DND-41 (cell line): ENCODE results near the gene GGT7.

Experiments used
- ATAC-seq: fragments of 200-7000 bp; cut with Tn5 transposase; 3 replicates; pipeline ENCODE4 v1.9.1; 2021; ENCODE audit warnings: low read depth; ENCODE audit not compliant: insufficient read depth
- DNase-seq: peaks from one replicate; pipeline ENCODE4 v3.0.0-alpha.2; 2020
- H2AFZ ChIP-seq: 2 replicates; pipeline ENCODE4 v1.6.0; 2012; ENCODE audit warnings: low read depth, low read length
- H3K27ac ChIP-seq: 2 replicates; pipeline ENCODE4 v1.5.1; 2012; ENCODE audit warnings: low read length, inconsistent platforms
- H3K27me3 ChIP-seq: fragments of 200-600 bp; sonication (generic); 2 replicates; pipeline ENCODE4 v1.6.0; 2012; ENCODE audit warnings: low read length, mild to moderate bottlenecking, inconsistent platforms; ENCODE audit not compliant: insufficient read depth, poor library complexity
- H3K36me3 ChIP-seq: 2 replicates; pipeline ENCODE4 v1.5.1; 2012; ENCODE audit warnings: low read length, inconsistent platforms; ENCODE audit not compliant: insufficient read depth
- H3K4me1 ChIP-seq: 2 replicates; pipeline ENCODE4 v1.5.1; 2012; ENCODE audit warnings: mild to moderate bottlenecking, low read length; ENCODE audit not compliant: insufficient read depth
- H3K4me2 ChIP-seq: 2 replicates; pipeline ENCODE4 v1.6.0; 2012; ENCODE audit warnings: mild to moderate bottlenecking, moderate library complexity, low read length, inconsistent platforms; ENCODE audit not compliant: insufficient read depth
- H3K4me3 ChIP-seq, 2 experiments: fragments of 200-600 bp in 1 of 2; shearing (Covaris generic) in 1 of 2; 2 replicates each; pipeline ENCODE4 v1.5.1; 2012 to 2016; ENCODE audit warnings: inconsistent platforms in 2 of 2, low read length in 2 of 2, mild to moderate bottlenecking in 2 of 2, low read depth in 1 of 2, moderate library complexity in 1 of 2
- H3K79me2 ChIP-seq: 2 replicates; pipeline ENCODE4 v1.6.0; 2012; ENCODE audit warnings: low read length, inconsistent platforms; ENCODE audit not compliant: insufficient read depth
- H3K9ac ChIP-seq: 2 replicates; pipeline ENCODE4 v1.6.0; 2012; ENCODE audit warnings: low read depth, mild to moderate bottlenecking, inconsistent platforms, low read length, moderate library complexity
- H3K9me3 ChIP-seq: 2 replicates; pipeline ENCODE4 v1.5.1; 2012; ENCODE audit warnings: low read length, moderate library complexity, mild to moderate bottlenecking, inconsistent platforms; ENCODE audit not compliant: insufficient read depth, severe bottlenecking
- H4K20me1 ChIP-seq: 2 replicates; pipeline ENCODE4 v1.6.0; 2012; ENCODE audit warnings: low read length; ENCODE audit not compliant: insufficient read depth
- CTCF ChIP-seq: IDR thresholded peaks from 2 replicates; pipeline ENCODE4 v1.5.1; 2012; ENCODE audit warnings: borderline replicate concordance, low read length, moderate library complexity, mild to moderate bottlenecking; ENCODE audit not compliant: poor library complexity, severe bottlenecking; ENCODE audit errors: extremely low read depth
- EZH2 ChIP-seq: IDR thresholded peaks from 3 replicates; pipeline ENCODE4 v1.6.1; 2012; ENCODE audit warnings: borderline replicate concordance, low read depth, mild to moderate bottlenecking, moderate library complexity, low read length, inconsistent platforms; ENCODE audit not compliant: severe bottlenecking

GGT7 gene

GRCh38 chr20:34820805-34821578 lies 51.7 kb downstream of the GGT7 start:
- H3K9me3 ChIP-seq = no peaks in the 10 kb centered on the region
- peaks cover 3% of the 10 kb centered on the region for H3K36me3 ChIP-seq
- H3K4me2 ChIP-seq = no peak overlapping the region
- peaks cover 98% of the 10 kb centered on the region for H3K79me2 ChIP-seq
- peaks cover 35% of the 10 kb centered on the region for H3K4me1 ChIP-seq
- no peak overlapping the region for H3K4me3 ChIP-seq
- H3K27ac ChIP-seq = no peak overlapping the region
- no peaks in the 10 kb centered on the region for H3K27me3 ChIP-seq
- no peak overlapping the region for H2AFZ ChIP-seq
- no peak overlapping the region for H3K9ac ChIP-seq
- no peak for TF ChIP-seq CTCF
- no peak for TF ChIP-seq EZH2
- ATAC-seq (no peak), DNase-seq (no peak)
- H4K20me1 ChIP-seq = peaks cover 68% of the 10 kb centered on the region

GRCh38 chr20:34817801-34818200 lies 54.9 kb downstream of the GGT7 start:
- Histone ChIP-seq H3K9me3 (no peaks in the 10 kb centered on the region), H3K4me1 (peaks cover 11% of the 10 kb centered on the region), H2AFZ (no peak overlapping the region), H3K4me3 (no peak overlapping the region), H3K9ac (no peak overlapping the region), H4K20me1 (peaks cover 70% of the 10 kb centered on the region), H3K27me3 (no peaks in the 10 kb centered on the region), H3K27ac (no peak overlapping the region), H3K79me2 (peaks cover 99% of the 10 kb centered on the region), H3K4me2 (no peak overlapping the region), H3K36me3 (no peaks in the 10 kb centered on the region; the same call in 1 of the 2 replicates)
- no peak for TF ChIP-seq CTCF
- no peak for TF ChIP-seq EZH2
- ATAC-seq (no peak), DNase-seq (no peak)

GRCh38 chr20:34817072-34817471 lies 55.6 kb downstream of the GGT7 start:
- no peak for DNase-seq
- Histone ChIP-seq H3K27me3 (no peaks in the 10 kb centered on the region), H3K4me1 (peaks cover 4% of the 10 kb centered on the region), H2AFZ (no peak overlapping the region), H3K9me3 (no peaks in the 10 kb centered on the region), H3K9ac (no peak overlapping the region), H4K20me1 (peaks cover 70% of the 10 kb centered on the region), H3K27ac (no peak overlapping the region), H3K79me2 (peaks cover 99% of the 10 kb centered on the region), H3K4me2 (no peak overlapping the region), H3K4me3 (no peak overlapping the region), H3K36me3 (no peaks in the 10 kb centered on the region)
- no peak for ATAC-seq
- TF ChIP-seq EZH2 (no peak), CTCF (no peak)

- DNase-seq = no peak
- Histone ChIP-seq H3K27me3 (no peaks in the 10 kb centered on the region), H3K79me2 (peaks cover 99% of the 10 kb centered on the region), H4K20me1 (peaks cover 68% of the 10 kb centered on the region; the same call in 1 of the 2 replicates), H3K4me2 (no peak overlapping the region), H3K9me3 (no peaks in the 10 kb centered on the region), H3K36me3 (no peaks in the 10 kb centered on the region), H3K27ac (no peak overlapping the region), H2AFZ (no peak overlapping the region), H3K9ac (no peak overlapping the region), H3K4me1 (no peaks in the 10 kb centered on the region), H3K4me3 (no peak overlapping the region)
- no peak for TF ChIP-seq EZH2
- no peak for TF ChIP-seq CTCF
- no peak for ATAC-seq
These were observed 57.0 kb downstream of the GGT7 start for GRCh38 chr20:34815636-34816035.
